ENCODE data around the gene PARVA.
"Not testable (repeated sequence)": the region's sequence is repeated elsewhere in the genome, so short reads cannot be mapped to it uniquely, and the experiment has no call there.

The PARVA gene

DNA sequence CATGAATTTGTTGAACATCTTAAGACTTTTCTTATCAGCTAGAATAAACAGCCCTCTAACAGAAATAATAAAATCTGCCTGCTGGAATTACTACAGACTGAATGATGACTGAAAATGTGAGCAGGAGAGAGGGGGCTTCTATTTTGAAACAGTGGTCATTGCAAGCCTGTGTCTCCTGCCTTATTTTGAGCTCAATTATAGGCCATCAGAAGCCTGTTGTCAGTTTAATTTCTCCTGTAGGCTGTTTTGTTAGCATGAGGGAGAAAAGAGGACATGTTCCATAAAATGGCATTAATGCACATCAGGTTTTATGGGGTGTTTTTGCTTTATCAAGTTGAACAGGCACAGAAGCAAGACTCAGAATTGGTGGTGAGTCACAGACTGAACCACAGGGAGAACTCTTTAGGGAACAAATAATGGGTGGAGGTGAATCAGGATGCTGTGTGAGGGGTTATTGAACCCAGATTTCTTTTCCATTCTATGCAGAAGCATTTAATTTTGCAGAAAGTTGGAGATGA is 129.1 kb downstream of the PARVA start:
- no peak for DNase-seq

DNA sequence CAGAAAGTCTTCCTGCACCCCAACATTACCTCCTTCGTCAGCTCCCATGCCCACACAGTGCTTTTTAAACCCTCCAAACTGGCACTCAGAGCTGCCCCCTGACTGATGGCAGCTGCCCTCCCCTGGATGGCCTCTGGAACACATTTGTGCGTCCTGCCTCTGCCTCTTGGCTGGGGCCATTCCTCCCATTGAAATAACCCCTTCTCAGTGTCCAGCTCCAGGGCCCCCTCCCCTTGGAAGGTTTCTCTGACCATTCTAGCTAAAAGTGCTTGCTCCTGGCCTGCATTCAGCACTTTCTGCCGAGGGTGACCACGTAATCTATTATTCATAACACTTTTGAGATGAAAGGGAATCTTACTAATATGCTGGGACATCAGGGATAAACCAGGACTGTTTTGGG is 130.0 kb downstream of the PARVA start:
- no peak for DNase-seq

DNA sequence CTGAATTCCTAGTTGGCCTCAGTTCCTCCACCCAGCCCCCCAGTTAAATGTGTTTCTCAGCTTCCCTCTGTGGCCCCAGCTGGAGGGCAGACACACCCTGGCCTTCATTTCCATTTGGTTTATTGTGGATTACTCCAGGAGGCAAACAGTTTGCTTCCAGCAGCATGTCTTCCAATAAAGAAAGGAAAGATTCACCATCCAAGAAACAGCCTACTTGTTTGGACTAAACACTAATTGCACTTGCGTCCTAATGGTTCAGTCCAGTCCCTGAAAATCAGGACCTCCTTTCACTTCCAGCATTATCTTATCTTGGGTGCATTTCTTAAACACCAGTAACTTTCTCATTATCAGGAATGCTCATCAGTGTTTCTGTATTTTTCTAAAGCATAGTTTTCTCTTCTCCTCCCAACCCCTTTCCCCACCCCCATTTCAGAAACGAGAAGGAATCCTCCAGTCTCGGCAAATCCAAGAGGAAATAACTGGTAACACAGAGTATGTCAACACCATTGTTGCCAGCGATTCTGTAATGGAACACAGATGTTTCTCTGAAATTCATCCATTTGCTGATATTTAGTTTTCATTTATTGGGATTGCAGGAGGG is 130.9 kb downstream of the PARVA start:
- no peak for DNase-seq

DNA sequence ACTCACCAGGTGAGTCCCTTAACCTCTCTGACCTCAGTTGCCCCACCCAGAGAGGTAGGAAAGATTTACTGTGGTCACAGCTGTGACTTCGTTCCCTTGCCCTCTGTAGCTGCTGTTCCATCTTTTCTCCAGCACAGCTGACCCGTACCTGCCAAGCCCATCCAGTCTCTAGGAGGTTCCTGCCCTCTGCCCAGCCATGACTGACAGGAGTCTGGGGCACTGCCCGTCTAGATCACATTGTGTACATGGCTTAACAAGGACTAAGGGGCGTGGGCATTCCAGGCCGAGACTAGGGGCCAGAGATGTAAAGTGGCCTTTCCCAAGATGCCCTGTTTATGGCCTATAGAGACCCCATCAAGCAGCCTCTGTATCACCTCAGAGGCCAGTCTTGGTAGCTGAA is 132.0 kb downstream of the PARVA start:
- DNase-seq: no peak

DNA sequence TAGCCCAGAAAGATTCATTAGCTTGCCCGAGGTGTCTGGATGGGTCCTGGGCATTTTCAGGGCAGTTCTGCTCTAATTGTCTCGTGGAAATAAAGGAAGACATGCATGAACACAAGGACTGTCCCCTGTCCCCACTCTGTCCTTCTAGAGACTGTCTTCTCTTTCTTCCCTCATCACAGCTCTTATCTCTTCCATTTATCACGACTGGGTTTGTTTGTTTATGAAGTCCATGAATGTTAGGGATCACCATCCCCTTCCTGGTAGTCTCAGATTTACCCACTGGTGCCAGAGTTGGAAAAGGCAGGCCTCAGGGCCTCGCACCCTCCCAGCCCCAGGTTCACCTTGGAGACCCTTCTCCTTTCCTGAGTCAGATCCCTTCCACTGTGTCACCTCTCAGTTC is 134.8 kb downstream of the PARVA start:
- DNase-seq: no peak

DNA sequence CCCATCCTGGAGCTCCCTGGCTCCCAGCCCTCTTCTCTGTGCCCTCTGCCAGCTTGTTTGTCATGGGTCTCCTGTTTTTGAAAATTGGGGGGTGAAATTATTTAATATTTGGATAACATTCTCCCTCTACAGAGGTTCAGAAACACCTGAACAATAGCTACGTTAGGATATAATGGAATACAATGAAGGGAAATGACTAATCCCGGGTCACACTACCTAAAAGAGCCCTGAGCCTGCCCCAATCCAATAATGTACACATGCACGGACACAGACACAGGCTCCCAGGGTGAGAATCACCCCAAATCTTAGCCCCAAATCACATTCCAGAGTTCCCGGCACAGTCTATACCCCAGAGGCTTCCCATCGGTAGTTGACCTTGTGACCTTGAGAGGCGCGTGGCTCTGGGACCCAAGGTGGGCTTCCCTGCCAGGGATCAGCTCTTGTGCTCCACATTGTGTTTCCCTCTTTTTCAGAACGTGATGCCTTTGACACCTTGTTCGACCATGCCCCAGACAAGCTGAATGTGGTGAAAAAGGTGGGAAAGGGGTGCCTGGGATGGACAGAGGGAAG is 135.5 kb downstream of the PARVA start:
- no peak for DNase-seq

DNA sequence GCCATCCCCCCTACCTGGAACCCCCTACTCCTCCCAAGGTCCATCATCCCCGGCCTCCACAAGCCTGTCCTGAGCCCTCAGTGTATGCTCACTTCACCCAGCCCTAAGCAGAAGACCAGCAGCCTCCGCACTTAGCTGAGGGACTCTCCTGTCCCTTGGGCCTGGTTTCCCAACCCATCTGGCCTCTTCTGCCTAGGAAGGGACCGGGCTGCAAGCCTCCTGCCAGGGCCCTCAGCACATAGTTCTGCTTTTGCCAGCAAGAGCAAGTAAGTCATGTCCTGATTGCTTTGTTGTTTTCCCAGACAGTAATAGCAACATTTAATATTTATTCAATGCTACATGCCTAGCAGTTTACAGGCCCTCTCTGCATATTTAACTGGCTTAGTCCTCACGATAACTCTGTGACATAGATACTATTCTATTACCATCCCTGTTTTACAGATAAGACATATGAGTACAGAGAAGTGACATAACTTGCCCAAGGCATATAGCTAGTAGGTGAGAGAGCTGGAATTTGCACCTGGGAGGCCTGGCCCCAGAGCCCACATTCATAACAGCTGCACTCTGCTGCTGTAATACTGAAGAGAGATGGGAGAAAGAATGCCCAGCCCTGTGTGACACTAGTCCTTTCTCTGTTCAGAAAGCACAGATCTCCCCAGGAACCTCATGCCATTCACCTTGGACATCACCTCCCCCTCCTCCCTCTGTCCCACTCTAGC is 139.2 kb downstream of the PARVA start:
- DNase-seq: no peak

DNA sequence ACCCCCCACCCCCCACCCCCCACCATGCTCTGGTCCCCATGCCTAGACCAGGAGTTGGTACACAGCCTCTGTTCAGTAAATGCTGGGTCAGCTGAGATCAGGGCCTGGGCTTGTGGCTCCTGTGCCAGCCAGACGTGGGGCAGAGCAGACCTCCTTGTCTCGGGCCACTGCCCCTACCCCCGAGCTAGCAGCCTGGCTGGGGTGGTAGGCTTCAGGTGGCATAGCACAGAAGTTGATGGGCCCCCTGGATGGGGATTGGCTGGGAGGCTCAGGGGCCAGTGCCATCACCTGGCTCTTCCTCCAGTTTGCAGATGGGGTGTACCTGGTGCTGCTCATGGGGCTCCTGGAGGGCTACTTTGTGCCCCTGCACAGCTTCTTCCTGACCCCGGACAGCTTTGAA is 139.9 kb downstream of the PARVA start:
- DNase-seq: no peak

DNA sequence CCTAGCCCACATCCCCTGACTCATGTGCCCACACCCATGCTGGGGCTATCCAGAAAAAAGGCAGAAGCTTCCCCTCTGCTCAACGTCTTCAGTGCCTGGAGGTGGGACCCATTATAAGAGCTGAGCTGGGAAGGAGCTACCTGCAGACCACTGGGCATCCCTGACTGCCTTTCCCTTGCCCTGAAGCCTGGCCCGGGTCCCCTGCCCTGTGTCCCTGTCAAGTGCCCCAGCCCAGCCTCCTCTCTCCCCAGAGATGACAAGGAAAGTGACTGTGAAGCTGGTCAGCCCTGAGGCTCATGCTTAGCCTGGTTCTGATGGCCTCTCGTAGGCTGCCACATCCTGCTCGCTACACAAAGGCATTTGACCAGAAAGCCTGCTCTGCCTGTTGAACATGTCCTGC is 140.4 kb downstream of the PARVA start:
- no peak for DNase-seq

DNA sequence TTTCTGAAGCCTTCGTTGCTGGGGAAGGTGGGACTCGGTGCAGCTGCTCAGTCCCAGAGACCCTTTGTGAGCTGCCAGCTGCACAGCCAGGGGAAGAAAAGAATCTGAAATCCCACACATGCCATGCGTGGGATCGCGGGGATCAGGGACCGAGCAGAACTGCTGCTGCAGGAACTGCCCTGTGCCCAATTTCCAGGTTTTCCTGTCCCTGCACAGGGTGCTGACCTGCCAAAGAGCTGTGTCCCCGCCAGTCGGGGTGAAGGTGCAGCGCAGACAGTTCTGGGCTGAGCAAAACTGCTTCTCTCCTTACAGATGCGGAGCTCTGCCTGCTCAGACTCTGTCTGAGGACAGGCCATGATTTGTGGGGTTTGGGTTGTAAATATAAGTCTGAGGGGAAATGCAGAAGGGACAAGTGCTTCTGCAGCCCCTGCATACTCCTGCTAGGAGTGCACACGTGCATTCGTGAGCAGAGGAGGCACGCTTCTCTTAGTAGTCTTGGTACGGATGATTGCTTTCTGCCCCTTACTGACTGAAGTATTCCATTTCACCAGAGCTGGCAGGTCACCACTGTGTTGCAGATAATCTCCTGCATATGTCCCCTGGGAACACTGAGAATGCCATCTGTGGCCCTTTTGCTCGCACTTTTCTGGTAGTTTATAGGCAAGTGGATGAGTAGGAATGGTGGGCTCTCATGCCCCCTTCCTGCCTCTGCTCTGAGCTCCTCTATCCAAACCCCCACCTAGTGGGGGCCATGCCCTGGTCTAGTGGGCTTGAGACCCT is 141.4 kb downstream of the PARVA start:
- DNase-seq: no peak

DNA sequence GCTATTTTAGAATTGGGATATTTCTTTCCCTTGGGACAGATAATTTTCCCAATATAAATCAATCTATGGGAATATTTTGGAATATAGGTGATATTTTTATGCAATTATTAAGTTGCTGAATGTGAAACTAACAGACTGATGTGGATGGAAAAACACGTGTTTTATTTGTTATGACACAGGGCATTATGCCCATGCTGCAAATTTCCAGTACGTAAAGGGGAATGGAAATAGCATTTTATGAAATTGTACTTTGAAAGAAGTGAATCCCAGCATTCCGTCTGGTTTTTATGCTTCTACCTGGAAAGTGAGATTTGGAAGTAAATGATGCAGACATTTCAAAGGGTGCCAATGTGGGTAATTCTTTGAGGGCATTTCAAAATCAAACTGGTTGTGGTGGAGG is 142.7 kb downstream of the PARVA start:
- no peak for DNase-seq

DNA sequence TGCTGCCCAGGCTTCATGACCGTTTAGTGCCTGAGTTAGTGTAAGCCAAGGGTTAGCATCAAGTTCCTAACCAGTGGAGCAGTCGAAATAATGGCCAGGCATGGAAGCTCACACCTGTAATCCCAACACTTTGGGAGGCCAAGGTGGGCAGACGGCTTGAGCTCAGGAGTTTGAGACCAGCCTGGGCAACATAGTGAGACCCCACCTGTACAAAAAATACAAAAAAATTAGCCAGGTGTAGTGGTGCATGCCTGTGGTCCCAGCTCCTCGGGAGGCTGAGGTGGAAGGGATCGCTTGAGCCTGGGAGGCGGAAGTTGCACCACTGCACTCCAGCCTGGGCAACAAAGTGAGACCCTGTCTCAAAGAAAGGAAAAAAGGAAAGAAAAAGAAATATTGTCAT is 143.2 kb downstream of the PARVA start:
- not testable (repeated sequence) for DNase-seq

DNA sequence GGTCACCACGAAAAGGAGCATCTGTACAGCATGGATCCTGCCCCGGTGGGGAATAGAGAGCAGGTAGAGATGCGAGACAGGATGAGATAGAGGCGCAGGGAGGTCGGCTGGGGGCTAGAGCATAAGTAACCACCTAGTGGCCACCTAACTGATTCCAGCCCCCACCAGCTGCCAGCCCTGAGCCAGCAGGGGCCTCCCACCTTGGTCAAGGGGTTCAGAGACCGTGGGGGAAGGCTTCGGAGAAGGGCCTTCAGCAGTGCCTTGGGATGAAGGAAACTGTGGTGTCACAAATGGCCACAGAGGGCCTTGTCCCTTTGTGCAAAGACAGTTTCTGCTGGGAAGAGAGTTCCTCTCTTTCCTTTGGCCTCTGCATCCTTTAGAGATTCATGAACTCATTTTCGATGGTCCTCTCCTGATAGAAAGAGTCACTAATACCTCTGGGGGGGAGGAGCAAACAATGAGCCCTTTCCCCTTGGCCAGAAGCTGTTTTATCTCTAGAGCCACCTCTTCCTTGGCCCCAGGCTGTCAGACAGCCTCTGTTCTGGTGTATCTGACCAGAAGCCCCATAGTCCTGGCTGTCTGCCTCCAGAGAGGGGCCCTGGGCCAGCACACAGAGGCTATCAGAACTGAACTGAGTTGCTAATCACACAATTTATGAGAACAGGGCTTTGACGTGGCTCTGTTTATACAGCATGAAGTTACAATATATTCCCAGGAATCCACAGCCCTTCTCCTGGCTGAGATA is 146.0 kb downstream of the PARVA start:
- no peak for DNase-seq

DNA sequence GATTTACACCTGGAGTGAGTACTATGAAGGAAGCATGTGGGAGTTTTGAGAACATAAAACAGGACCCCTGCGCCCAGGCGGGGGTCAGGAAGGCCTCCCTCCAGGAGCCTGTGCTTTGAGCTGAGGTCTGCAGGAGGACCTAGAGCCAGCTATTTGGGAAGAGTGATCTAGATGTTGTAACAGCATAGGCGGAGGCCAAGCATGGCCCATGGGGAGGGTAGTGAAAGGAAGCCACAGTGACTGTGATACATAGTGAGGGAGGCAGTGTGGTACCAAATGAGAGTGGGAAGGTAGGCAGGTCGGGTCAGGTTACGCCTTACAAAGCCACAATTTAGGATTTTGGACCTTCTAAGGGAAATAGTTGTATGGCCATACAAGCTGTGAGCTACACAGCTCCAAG is 147.5 kb downstream of the PARVA start:
- no peak for DNase-seq

DNA sequence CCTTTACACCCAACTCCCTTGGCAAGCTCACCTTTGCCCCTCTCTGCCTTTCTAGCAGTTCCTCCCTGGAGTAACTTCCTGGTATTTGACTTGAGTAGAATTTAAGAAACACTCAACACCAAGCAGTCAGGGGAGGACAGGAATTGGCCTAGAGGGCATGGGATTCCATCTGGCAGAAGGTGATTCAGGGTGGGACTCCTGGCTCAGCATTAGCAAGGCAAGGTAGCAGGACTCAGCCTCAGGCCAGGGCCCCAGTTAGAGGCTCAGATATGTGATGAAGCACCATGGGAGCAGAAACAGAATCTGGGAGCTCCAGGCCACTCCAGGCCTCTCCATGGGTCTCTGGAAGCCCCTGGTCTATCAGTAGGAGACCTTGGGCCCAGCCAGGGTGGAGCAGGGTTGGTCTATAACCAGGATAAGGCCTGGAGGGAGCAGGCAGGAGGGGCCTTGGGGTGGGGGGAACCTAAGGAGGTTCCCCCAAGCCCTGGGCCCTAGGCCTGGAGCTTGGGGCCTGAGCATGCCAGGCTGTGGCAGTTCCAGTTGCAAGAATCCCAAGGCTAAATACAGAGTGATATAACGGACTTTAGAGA is 148.2 kb downstream of the PARVA start:
- no peak for DNase-seq

DNA sequence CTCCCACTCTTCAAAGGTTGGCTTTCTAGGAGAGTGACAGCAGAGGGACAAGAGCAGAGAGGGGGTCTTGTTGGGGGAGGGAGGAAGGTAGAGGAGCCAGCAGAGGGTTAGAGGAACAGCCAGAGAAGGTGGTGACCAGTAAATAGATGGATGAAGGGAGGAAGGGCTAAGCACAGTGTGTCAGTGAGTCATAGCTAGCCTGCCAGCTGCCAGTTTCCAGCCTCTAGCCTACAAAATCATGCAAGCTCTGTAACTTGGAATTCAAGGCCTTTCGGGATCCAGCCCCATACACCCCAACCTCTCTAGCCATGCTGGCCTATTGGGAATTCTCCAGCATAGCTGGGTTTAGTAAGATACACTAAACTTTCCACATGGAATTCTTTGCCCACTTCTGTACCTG is 149.4 kb downstream of the PARVA start:
- no peak for DNase-seq

DNA sequence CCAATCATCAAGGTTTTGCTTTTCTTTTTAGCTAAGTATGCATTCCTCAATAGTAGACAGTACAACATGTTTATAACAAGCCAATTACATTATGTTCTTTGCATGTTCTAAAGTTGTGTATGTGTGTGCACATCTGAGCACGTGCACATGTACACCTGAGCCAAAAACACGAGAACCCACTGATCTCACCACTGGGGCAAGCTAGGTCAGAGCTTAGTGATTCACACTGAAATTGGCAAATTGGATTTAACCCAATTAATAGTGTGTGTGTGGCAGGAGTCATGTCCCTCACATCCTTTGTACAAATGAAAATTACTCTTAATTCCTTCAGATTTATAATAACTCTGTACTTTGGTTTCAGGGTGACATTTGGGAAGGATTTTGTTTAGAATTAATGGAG is 151.1 kb downstream of the PARVA start:
- no peak for DNase-seq

DNA sequence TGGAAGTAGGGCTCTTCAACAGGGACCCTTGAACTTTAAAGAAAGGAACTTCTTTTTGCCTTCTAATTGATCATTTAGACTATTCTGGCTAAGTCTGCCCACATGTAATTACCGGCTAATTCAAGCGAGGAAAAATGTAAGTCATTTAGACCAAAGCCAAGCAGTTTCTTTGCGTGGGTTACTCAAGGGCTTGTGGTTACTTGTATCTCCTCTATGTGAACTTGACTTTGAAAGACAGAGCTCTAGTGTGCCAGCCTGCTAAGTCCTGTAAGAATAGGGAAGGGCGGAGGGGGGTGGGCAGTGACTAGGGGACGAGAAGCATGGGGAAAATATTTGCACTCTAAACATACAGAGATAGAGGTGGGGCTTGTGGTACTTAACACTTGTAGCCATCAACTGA is 151.7 kb downstream of the PARVA start:
- no peak for DNase-seq

DNA sequence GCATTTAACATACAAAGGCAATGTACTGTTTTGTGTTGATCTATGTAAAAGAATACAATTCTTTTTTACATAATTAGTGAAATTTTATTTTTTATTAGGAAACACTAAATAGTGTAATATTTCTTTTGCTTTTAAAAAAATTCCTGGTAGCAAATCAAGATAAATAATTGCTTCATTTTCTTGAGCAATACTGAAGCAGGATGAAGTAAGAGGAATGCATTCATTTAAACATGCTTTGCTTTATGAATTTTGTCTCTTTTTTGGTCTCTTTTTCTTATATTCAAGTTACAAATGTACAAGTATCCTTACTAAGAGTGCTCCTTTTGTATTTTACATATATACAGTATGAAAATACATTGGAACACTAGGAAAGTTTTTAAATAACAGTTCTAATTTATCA is 152.4 kb downstream of the PARVA start:
- DNase-seq: no peak

DNA sequence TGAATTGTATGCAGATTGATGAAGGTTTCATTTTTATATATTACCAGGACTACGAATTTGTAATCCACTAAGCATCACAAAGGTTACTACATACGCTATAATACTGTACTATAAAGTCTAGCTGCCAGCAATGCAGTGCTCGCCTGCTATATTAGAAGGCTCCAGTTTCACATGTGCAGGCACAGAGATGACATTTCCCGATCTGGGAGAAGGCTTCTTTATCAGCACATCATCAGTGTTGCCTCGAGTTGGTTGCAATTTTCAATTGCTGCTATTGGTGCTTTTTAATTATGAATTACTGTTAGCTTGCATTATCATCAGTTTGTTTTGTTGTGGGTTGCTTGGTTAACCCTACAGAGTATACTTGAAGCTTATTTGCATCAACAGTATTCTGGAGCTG is 153.6 kb downstream of the PARVA start:
- DNase-seq: no peak

DNA sequence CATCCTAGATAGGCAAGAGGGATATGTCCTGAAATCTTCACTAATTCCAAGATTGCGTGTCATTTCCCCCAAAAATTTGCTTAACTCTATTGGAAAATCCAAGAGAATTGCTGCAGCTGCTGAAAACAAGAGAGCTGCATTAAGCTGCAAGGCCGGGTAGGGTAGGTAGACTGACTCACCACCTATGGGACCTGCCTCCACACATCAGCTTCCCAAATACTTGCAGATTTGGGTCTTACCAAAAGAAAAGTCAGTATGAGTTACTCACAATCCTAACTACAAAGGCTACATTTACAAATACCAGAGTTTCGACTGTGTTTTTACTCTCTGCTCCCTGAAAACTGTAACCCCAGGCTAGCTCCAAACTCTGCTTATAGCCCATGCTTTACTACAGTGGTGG is 154.3 kb downstream of the PARVA start:
- no peak for DNase-seq

DNA sequence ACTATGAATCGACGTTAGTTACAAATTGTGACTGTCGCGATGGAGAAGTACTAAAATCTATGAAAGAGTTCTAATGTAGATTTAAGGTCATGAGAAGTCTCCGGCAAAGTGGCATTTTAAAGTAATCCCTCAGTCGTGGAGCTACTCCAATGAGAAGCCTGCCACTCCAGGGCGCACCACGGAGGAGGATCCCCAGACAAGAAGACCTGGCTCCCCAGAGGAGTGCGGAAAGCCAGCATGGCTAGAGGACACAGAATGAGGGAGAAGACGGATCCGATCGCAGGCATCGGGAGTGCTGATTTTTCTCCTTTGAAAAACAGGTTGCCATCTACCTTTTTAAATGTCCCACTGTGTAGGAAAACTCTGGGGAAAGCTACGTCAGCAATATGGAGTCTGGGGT is 155.2 kb downstream of the PARVA start:
- no peak for DNase-seq

DNA sequence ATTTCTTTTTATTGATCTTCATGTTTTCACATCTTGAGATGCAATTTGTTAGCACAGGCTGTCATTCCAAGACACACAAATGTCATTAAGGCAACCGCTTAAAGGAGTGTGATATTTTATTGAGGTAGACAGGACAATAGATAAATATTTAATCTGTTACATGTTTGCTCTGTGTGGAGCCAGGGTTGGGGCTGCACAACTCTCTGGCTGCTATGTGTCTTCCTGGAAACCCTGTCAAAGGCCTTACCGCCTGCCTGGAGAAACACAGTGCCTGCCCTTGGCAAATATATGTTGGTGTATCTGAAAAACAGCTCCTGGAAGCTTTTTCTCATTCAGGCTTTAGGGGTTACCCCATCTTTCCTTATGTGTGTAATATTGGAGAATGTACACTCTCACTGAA is 157.2 kb downstream of the PARVA start:
- no peak for DNase-seq
